GM18907 (cell line): ENCODE measurements around the gene PROSER3.
"Not testable (repeated sequence)": the region's sequence is repeated elsewhere in the genome, so short reads cannot be mapped to it uniquely, and the experiment has no call there.

Source experiments
- ATAC-seq: cut with Tn5 transposase; IDR thresholded peaks from one replicate; pipeline ENCODE4 v1.9.1; 2021; ENCODE audit warnings: mild to moderate bottlenecking, moderate library complexity; ENCODE audit not compliant: unreplicated experiment

Gene PROSER3

DNA sequence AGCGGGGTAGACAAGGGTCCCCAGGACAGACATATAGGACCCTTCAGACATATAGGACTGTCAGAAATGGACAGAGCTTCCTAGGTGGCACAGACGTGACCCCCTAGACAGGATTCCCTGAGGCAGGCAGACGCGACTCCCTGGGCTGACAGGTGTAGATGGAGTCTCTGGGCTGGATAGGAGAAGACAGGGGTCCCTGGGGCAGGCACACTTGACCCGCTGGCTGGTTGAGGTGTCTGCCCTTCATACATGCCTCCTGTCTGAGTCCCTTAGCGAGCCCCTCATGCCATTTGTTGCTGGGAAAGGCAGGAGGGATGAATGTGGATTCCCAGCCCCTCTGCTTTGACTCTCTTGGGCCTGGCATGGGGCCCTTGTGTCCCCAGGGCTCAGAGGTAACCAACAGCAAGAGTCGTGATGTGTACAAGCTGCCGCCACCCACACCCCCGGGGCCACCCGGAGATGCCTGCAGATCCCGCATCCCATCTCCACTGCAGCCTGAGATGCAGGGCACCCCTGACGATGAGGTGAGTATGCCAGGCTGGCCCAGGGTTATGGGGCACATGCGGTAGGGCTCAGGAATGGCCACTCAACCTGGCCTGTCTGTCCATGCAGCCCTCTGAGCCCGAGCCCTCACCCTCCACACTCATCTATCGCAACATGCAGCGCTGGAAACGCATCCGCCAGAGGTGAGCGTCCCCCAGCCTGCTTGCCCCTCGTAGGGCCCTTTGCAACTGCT is 4.2 kb upstream of the PROSER3 start:
- ATAC-seq: no peak

DNA sequence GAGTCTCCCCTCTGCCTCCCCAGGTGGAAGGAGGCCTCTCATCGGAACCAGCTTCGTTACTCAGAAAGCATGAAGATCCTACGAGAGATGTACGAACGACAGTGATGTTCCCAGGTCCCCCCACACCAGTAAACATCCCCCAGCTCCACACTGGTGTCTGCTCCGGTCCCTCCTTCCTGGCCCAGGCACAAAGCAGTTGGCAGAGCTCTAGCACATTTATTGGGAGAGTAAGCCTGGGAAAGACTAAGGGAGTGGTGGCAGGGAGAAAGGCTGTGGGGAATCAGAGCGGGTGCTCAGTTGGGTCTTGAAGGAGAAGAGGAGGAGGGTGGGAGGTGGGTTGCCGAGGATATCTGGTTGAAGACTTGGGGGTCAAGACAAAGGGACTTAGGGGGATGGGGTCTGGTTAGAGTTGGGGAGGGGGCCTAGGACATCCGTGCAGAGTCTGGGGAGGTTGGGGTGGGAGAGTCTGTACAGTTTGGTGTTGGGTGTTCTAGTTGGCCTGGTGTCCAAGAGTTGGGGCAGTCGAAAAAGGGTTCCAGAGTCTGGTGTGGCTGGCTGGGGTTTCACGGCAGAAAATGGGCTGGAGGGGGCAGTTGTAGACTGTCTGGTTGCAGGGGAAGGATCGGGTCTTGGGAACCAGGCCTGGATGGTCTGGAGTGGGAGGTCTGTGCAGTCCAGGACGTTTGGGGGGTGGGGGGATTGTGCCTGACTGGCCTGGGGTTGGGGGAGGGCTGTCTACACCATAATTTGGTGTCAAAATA is 3.4 kb upstream of the PROSER3 start:
- ATAC-seq: no peak

DNA sequence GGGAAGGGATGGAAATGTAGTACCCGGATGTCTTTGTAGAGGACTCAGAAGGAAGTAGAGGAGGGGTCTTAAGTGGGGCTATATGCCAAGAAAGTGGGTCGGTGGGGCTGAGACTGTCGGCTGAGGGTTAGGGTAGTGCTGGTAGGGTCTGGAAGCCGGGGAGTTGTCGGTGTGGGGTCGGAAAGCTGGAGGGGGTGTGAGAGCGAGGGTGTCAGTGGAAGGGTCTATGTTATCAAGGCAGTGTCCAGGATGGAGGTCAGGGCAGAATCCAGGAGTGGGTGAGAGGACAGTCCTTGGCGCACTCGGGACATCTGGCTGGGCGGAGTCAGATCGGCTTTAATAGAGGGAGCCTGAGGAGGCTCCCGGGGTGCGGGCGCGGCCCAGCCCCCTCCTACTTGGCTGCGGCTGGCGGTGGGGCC is 2.8 kb upstream of the PROSER3 start:
- no peak for ATAC-seq

DNA sequence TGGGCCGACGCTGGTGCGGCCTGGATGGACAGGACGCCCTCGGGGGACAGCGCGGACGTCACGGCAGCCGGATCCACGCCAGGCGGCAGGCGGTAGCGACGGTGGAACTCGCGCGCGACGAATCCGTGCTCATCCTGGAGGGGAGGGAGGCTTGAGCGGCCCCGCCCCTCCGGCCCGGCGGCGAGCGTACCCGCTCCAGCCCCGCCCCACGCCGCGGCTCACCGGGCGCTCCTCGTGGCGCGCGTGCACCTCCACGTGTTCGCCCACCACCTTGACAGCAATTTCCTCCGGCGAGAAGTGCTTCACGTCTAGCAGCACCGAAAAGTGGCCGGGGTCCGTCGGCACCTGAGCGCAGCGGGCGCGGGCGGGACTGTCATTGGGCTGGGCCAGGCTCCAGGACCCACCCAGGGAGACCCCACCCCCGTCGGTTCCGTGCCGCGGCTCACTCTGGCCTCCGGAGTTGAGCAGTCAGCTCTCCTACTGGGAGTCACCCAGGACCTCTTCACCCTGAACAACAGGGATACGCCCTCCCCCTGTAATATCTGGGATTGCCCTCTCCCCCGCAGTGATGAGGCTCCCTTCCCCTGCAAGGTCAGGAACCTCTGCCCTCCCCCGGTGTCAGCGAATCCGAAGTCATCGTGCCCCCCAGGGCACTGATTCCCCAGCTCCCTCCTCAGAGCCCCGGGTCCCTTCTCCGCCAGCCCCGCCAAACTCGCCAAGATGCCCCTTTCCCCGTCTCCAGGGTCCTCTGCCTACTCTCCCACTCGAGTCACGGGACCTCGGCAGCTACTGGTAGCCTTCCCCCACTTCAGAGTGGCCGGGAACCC is 2.2 kb upstream of the PROSER3 start:
- no peak for ATAC-seq

DNA sequence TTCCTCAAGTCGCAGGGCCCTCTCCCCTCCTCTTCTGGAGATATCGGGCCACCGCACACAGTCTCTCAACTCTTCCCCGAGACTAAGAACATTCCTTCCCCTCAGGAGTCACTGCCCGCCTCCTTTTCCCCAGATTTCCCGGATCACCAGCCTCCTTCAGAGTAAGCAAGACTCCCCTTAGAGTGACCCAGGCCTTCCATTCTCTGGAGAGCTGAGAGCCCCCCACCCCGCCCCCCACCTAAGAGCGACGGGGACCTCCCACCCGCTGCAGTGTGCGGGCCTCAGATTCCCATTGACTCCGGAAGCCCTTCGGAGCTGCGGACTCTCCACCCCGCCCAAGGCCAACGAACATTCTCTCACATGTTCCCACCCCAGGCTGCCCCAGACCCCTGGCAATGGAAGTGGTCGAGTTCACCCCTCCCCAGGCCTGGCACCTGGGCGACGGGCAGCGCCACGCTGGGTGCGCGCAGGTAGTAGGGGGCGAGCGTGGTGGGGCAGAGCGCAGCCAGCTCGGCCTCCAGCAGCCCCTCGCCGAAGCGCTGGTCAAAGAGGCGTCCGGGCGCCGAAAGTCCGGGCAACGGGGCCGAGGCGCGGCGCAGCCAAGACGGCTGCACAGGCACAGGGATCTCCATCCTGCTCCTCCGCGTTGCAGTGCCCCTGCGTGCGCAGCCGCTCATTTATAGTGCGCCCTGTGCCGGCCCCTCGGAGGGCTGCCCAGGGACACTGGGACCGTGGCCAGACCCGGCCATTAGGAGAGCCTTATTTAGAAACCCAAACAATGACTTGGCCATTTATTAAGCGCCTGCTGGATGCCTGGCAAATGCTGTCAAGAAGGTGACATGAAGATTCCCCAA is 1.4 kb upstream of the PROSER3 start, which contains the start of gene HSPB6:
Gene HSPB6, minus strand, starts transcription at position 653 of the 854 bp plus-strand sequence. Its CDS starts 21 bp downstream, at position 632.
- ATAC-seq: no peak

DNA sequence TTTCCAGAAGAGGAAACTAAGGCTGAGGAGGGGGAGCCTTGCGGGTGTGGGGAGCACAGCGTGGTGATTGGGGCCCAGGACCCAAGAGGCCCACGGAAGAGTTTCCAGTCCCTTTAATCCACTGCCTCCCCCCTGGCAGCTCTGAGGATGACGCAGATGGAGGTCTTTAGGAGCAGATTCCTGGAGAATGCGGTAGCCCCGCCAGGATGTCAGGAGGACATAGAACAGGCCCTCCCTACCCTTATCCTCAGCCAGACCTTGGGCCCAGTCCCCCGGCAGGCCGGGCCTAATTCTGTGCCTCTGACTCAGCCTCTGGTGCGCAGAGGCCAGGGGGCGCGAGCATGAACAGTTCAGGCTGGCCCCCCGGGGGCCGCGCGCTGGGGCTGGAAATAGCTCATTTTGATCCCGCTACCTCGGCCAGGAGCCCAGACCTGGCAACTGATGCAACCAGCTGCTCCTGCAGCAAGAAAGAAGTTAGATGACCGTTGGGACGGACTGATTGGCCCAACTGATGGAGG is 686 bp upstream of the PROSER3 start:
- peak; percentile 4 for ATAC-seq

DNA sequence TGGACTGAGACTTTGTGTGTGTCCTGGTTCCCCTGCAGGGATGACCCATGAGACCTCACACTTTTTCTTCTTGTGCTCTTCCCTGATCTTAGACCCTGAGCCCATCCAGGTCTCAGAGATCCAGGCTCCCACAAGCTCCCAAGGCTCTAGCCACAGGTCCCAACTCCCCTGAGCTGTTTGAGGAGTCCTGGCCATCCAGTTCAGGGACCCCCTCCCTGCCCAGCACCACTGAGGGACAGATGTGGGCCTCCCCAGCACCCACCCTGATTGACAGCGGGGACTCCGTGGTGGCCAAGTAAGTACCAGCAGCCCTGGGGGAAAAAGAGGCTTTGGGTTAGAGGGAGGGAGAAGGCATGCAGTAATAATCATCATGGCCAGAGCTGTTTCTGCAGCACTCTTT is 1.7 kb downstream of the PROSER3 start:
- ATAC-seq: no peak

DNA sequence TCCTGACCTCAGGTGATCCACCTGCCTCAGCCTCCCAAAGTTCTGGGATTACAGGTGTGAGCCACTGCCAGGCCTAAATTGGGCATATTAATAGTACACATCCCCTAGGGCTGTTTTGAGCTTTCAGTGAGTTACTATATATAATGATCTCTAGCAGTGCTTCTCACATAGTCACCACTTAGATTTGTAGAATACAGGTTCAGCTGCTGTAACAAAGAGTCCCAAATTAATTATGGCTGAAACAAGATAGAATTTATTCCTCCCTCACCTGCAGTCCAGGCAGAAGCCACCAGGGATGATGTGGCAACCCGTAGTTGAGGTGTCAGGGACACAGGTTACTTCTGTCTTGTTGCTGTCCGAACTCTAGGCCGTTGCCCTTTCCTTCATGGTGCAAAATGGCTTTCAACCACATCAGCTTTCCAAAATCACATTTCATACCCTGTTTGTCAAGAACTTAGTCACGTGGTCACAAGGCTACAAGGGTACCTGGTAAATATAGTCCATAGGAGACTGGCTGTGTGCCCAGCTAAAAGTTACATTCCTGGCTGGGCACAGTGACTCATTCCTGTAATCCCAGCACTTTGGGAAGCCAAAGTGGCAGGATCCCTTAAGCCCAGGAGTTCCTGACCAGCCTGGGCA is 2.9 kb downstream of the PROSER3 start:
- ATAC-seq: no peak

DNA sequence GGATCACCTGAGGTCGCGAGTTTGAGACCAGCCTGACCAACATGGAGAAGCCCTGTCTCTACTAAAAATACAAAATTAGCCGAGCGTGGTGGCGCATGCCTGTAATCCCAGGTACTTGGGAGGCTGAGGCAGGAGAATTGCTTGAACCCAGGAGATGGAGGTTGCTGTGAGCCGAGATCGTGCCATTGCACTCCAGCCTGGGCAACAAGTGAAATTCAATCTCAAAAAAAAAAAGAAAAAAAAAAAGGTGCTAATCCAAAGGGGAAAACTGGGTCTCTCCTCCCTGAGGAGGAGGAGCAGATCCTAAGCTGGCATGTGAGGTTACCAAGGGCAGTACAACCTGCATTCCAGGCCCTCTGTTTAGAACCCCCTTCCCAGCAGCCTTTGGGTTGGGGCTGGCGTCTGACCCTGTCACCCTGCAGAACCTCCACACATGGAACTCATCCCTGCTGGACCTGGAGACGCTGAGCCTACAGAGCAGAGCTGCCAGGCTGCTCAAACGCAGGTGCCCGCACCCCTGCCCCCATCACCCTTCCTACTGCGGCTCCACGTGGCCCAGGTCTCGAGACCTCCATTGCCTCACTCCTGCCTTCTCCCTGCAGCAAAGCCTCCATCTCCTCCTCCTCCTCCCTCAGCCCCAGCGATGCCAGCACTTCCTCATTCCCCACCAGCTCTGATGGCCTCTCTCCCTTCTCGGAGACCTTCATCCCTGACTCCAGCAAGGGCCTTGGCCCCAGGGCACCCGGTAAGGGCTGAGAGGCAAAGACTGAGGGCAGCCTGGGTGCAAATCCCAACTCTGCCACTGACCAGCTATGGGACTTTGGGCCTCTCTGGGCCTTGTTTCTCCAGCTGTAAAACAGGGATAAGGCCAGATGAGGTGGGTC is 6.7 kb downstream of the PROSER3 start:
- no peak for ATAC-seq

DNA sequence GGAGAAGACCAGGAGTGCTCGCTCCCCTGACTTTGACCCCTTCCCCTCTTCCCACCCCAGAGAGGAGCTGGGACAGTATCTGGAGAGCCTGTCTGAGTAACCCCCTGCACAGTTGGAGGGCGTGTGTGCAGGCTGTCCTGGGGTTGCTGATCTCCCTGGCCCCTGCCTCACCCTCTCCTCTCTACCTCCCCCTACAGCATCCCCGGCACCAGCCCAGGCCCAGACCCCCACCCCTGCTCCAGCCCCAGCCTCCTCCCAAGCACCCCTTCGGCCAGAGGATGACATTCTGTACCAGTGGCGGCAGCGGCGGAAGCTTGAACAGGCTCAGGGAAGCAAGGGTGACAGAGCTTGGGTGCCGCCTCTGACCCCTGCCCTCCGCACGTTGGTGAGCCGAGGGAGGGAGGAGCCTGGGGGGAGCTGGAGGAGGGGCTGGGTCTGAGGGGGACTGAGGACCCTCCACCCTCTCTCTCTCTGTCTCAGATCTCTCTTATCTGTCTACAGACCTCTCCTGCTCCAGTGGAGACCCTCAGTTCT is 8.7 kb downstream of the PROSER3 start:
- ATAC-seq: no peak

DNA sequence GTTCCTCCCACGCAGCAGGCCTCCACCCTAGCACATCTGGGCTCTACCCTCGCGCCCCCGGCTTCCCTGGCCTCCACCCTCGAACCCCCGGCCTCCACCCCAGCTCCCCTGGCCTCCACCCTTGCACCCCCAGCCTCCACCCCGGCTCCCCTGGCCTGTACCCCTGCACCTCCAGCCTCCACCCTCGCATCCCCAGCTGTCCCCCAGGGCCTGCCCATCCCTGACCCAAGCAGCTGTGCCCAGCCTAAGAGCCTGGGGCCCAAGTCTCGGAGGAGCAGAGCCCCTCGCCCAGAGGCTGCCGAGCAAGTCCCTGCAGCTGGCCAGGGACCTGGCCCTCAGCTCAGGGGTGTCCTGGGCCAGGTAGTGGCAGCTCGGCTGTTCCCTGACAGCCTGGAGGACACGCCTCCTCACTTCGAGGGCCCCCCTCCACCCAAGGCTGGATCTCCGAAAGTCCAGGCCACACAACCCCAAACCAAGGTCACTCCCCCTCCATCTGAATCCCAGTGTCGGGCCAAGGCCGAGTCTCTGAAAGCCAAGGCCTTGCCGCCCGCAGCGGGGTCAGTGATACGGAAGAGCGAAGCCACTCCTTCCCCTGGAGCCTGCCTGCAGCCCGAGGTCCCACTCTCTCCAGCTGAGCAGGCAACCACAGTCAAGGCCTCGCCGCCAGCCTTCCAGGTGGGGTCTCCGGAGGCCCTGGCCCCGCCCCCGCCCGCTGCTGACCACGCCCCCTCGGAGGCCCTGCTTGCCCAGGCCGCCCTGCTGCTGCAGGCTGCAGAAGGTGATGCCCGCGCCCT is 9.5 kb downstream of the PROSER3 start:
- ATAC-seq: no peak

DNA sequence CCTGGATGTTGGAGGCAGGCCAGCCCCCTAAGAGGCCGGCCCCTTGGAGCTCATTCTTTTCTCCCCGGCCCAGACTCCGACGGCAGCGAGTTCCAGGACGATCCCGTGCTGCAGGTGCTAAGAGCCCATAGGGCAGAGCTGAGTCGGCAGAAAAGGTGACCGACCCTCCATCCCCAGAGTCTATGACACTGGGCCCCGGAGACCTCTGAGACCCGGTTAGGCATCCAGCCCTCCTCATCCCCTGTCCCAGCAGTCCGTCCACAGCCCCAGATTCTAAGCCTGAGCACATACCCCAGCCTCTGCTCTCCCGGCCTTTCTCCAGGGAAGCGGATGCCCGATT is 10.1 kb downstream of the PROSER3 start:
- no peak for ATAC-seq

DNA sequence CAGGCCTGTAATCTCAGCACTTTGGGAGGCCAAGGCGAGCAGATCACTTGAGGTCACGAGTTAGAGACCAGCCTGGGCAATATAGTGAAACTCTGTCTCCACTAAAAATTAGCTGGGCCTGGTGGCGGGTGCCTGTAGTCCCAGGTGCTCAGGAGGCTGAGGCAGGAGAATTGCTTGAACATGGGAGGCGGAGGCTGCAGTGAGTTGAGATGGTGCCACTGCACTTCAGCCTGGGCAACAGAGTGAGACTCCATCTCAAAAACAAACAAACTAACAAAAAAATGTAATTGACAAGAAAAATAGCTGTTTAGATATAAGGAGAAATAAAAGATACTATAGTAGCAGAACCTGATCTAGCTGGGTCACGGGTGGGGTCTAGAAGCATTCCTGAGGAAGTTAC is 14.4 kb downstream of the PROSER3 start:
- ATAC-seq: not testable (repeated sequence)

DNA sequence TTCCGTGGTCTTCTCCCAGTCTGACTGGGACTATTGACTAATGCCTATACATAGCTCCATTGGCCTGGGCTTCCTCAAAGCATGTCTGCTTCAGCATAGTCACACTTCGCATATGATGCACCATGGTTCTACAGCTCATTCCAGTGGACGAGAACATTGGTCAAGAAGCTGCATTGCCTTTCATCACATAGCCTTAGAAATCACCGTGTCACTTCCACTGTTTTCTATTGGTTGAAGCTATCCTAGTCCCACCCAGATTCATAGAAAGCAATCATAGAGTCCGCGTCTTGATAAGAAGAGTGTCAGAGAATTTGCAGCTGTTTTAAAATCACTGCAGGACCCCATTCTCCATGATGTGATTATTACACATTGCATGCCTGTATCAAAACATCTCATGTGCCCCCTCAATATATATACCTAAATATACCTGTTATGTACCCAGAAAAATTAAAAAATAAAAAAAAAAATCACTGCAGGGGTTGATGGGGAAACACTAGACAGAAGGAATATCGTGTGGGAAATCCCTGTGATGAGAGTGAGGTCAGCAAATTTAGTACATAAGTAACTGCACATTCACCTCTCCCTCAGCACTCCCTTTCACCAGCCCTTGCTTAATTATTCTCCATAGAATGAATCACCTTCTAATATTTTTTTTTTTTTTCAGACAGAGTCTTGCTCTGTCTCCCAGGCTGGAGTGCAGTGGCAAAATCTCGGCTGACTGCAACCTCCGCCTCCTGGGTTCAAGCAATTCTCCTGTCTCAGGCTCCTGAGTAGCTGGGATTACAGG is 15.2 kb downstream of the PROSER3 start:
- ATAC-seq: no peak

DNA sequence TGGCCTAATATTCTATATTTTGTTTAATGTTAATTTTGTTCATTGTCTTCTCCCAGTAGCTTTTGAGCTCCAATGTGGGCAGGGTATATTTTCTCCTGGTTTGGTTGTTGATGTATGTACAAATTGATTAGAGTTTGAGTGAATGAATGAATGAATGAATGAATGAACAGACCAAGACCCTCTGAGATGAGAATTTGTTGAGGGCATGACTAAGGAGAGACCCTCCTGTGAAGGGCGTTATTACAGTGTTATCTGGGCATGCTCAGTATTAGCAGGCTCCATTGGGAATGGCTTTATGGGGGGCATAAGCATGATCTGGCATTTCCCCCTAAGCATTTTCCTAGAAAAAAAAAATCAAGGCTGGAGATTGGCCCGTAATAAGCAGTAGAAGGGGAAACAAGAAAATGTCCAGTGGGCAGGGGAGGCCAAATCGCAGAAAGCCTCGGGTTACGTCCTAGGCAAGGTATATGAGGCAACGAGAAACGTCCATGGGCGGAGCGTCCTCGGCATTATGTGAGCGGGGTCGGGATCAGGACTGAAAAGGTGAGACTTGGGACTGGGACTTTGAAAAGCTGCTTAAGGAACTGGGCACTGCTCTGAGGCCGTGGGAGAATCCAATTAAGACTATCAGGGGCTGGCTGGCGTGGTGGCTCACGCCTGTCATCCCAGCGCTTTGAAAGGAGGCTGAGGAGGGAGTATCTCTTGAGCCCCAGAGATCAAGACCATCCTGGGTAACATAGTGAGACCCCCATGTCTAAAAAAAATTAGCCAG is 16.5 kb downstream of the PROSER3 start:
- ATAC-seq: no peak

DNA sequence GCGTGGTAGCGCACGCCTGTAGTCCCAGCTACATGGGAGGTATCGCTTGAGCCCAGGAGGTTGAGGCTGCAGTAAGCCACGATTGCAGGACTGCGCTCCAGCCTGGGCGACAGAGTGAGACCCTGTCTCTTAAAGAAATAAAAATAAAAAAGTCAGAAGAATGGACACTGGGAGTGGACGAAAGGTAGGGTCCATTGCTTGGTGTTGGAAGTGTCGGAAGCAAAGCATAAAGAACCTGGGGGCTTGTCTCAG is 17.0 kb downstream of the PROSER3 start:
- ATAC-seq: no peak
